ENCODE measurements around the gene CERS1. TPM values are rescaled to one million over a fixed set of nuclear protein-coding genes. Genes with fewer than 3 reads are reported as not detected.

The CERS1 gene
- total RNA-seq, 1 donor from 2014 or later = 15.7 TPM

GRCh38 chr19:18853755-18854427 lies 42.1 kb downstream of the CERS1 start:
- TF ChIP-seq, protein P1, sequence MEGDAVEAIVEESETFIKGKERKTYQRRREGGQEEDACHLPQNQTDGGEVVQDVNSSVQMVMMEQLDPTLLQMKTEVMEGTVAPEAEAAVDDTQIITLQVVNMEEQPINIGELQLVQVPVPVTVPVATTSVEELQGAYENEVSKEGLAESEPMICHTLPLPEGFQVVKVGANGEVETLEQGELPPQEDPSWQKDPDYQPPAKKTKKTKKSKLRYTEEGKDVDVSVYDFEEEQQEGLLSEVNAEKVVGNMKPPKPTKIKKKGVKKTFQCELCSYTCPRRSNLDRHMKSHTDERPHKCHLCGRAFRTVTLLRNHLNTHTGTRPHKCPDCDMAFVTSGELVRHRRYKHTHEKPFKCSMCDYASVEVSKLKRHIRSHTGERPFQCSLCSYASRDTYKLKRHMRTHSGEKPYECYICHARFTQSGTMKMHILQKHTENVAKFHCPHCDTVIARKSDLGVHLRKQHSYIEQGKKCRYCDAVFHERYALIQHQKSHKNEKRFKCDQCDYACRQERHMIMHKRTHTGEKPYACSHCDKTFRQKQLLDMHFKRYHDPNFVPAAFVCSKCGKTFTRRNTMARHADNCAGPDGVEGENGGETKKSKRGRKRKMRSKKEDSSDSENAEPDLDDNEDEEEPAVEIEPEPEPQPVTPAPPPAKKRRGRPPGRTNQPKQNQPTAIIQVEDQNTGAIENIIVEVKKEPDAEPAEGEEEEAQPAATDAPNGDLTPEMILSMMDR (IDR thresholded peaks at IDR 0.05; ENCODE audit: unreplicated experiment) = no peak
- DNase-seq (ENCODE audit: low spot score) = no peak
- H3K4me1 Mint-ChIP-seq (ENCODE audit: unreplicated experiment) = peaks cover 1% of the 10 kb centered on the region
- no peak overlapping the region for H3K27ac Mint-ChIP-seq (ENCODE audit: unreplicated experiment)
- peak overlapping the region; percentile 21 for H3K4me3 Mint-ChIP-seq (ENCODE audit: unreplicated experiment)
- H3K27me3 Mint-ChIP-seq (ENCODE audit: unreplicated experiment) = peaks cover 12% of the 10 kb centered on the region
- H3K9me3 Mint-ChIP-seq (ENCODE audit: unreplicated experiment) = no peaks in the 10 kb centered on the region
- peaks cover 57% of the 10 kb centered on the region for H3K36me3 Mint-ChIP-seq (ENCODE audit: low read depth, unreplicated experiment)

- peaks cover 5% of the 10 kb centered on the region for H3K4me1 Mint-ChIP-seq (ENCODE audit: unreplicated experiment)
- H3K27me3 Mint-ChIP-seq (ENCODE audit: unreplicated experiment) = peaks cover 8% of the 10 kb centered on the region
- no peak overlapping the region for H3K27ac Mint-ChIP-seq (ENCODE audit: unreplicated experiment)
- no peak overlapping the region for H3K4me3 Mint-ChIP-seq (ENCODE audit: unreplicated experiment)
- TF ChIP-seq, protein P1 (IDR thresholded peaks at IDR 0.05; ENCODE audit: unreplicated experiment) = no peak
- DNase-seq (ENCODE audit: low spot score) = no peak
- peaks cover 62% of the 10 kb centered on the region for H3K36me3 Mint-ChIP-seq (ENCODE audit: low read depth, unreplicated experiment)
- H3K9me3 Mint-ChIP-seq (ENCODE audit: unreplicated experiment) = no peaks in the 10 kb centered on the region
Measured at GRCh38 chr19:18852648-18853047, 43.3 kb downstream of the CERS1 start.

DNA sequence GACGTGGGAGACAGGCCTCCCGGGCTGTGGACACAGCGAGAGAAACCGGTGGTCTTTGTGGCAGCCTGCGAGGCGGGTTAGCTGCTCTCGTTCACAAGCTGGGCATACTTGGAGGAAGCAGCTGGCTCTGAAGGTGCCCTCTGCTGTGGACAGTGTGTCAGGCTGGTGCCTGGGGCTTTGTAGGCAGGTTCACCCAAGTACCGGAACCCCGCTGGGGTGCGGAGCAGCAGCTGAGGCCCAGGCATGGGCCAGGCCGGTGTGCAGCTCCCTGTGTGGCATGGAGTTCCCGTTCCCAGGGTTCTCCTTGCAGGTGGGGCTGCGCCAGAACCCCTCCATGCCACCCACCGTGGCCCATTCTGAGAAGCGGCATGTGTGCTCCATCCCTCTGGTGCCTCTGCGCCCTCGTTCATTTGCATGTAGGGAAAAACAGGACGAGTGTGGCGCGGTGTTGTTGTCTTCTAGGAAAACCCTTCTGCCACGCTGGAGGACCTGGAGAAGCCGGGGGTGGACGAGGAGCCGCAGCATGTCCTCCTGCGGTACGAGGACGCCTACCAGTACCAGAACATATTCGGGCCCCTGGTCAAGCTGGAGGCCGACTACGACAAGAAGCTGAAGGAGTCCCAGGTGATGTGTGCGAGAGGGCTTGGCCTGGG lies 44.2 kb downstream of the CERS1 start:
- Mint-ChIP-seq H3K27ac (ENCODE audit: unreplicated experiment) (no peak overlapping the region), H3K9me3 (ENCODE audit: unreplicated experiment) (no peaks in the 10 kb centered on the region), H3K27me3 (ENCODE audit: unreplicated experiment) (peaks cover 8% of the 10 kb centered on the region), H3K36me3 (ENCODE audit: low read depth, unreplicated experiment) (peaks cover 64% of the 10 kb centered on the region), H3K4me1 (ENCODE audit: unreplicated experiment) (peaks cover 5% of the 10 kb centered on the region), H3K4me3 (ENCODE audit: unreplicated experiment) (no peak overlapping the region)
- no peak for DNase-seq (ENCODE audit: low spot score)
- TF ChIP-seq, protein P1 (IDR thresholded peaks at IDR 0.05; ENCODE audit: unreplicated experiment) = no peak

- TF ChIP-seq, protein P1 (IDR thresholded peaks at IDR 0.05; ENCODE audit: unreplicated experiment) = no peak
- H3K4me3 Mint-ChIP-seq (ENCODE audit: unreplicated experiment) = no peak overlapping the region
- peaks cover 5% of the 10 kb centered on the region for H3K4me1 Mint-ChIP-seq (ENCODE audit: unreplicated experiment)
- peaks cover 10% of the 10 kb centered on the region for H3K27me3 Mint-ChIP-seq (ENCODE audit: unreplicated experiment)
- no peak overlapping the region for H3K27ac Mint-ChIP-seq (ENCODE audit: unreplicated experiment)
- H3K9me3 Mint-ChIP-seq (ENCODE audit: unreplicated experiment) = no peaks in the 10 kb centered on the region
- no peak for DNase-seq (ENCODE audit: low spot score)
- H3K36me3 Mint-ChIP-seq (ENCODE audit: low read depth, unreplicated experiment) = peaks cover 55% of the 10 kb centered on the region
Measured at GRCh38 chr19:18850471-18851375, 45.2 kb downstream of the CERS1 start.

Data from endothelial cell (in vitro differentiated cells).